Stimulated activated CD8-positive, alpha-beta memory T cell treated with anti-CD3 and anti-CD28 coated beads, Interleukin-12 subunit alpha, Interleukin-12 subunit beta, amount 100 ng/mL, for 4 hours (primary cell): ENCODE data around the gene WDFY4.

Experiments
- DNase-seq: peaks from one replicate; pipeline ENCODE4 v3.0.0-alpha.2; 2020; ENCODE audit warnings: low read depth

WDFY4 gene

GRCh38 chr10:48985621-48986158 is 301.0 kb downstream of the WDFY4 start:
- no peak for DNase-seq

GRCh38 chr10:48990226-48990625 is 305.6 kb downstream of the WDFY4 start:
- DNase-seq, result no peak

DNA sequence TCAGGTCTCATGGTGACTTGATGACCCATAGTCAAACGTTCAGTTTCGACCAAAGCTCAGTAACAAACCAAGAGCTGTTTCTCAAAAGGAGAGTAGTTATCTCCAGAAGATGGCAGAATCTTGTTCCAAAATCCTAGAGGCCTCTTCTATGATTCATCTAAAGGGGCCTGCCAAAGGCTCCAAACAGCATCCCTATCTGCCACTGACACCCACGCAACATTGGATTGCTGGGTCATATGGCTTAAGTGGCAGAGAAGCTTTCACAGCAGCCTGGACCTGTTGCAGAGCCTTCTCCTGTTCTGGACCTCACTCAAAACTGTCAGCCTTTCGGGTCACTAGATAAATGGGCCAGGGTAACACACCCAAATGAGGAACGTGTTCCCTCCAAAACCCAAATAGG is 309.0 kb downstream of the WDFY4 start:
- no peak for DNase-seq

DNA sequence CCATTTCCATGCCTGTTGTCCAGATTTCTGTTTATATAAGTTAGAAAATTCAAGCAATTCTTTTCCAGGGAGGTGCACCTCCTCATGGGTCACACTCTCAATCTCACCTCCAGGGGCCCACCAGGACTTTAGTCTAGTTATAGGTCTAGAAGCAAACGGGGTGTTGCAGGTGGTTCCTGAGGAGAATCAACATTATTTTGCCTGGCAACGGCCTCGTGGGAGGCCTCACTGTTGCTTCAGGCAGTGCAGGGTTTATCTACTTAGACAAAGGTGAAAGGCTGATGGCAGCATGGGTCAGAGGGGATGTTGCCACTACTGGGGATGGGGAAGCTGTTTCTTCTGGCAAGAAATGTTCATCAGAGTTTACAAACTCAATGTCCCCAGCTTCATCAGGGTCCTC is 311.7 kb downstream of the WDFY4 start:
- DNase-seq, result no peak

GRCh38 chr10:48999346-48999745 is 314.7 kb downstream of the WDFY4 start:
- DNase-seq, result no peak

- no peak for DNase-seq
Observed at GRCh38 chr10:49000437-49001398, 316.0 kb downstream of the WDFY4 start.

- DNase-seq, result no peak
Observed at GRCh38 chr10:49001402-49001801, 316.7 kb downstream of the WDFY4 start.

DNA sequence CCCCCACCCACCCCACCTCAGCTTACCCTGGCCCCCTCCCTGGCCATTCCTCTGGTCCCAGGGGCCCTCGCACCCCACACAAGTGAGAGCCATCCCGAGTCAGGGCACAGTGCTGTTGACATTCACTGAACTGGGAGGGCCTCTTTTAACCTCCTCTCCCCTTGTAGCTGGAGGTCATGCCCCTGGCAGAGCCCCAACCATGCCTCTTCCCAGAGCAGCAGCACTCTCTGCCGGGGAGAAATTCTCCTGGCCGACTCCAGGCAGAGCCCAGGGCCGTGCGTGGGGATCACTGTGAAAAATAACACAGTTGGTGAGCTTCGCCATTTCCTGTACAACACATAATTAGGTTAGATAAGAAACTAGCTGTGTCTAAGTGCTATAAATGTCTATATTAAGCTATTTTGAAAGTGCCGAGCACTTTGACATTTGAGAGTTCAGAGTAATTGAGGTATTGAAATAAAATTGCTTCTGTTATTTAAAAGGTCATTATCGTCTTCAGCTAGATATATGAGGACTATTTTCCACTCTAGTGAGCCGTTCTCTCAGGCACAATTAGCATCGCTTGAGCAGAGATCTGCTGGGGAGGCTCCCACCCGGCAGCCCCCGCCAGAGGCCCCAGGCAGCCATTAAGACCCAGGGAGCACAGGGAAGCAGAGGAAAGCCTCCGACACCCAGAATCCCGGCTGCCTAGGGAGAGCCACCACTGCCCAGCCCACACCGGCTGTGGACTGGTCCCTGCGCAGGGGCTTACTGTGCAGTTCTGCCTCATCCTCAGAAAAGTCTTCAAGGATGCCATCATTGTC is 317.4 kb downstream of the WDFY4 start:
- no peak for DNase-seq

DNA sequence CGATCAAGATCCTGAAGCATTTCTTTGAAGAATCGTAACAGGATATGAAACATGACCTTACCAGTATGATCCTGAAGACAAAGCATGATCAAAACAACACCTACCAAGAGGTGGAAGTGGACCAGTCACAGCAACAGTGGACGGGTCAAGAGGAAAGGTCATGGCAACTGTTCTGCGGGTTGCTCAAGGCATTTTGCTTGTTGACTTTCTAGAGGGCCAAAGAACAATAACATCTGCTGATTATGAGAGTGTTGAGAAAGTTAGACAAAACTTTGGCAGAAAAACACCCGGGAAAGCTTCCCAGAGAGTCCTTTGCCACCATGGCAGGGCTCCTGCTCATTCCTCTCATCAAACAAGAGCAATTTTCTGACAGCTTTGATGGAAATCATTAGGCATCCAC is 320.6 kb downstream of the WDFY4 start:
- DNase-seq, result no peak

GRCh38 chr10:49007129-49007528 is 322.5 kb downstream of the WDFY4 start:
- no peak for DNase-seq

DNA sequence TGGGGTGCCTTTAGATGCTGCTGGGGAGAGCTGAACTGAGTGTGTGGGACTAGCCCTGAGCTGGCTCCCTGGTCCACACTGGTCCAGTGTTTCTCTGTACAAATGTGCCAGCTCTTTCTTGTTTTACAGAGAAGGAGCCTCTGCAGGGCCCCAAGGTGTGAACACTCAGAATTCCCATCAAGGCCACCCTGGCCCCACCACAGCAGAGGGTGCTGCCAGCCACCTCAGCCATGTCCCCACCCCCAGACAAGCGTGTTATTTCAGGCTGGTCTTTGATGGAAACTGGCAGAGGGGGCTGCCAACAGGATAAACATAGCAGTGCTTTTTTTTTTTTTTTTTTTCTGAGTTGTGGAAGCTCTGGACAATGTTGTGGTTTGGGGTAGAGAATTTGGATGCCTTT is 323.4 kb downstream of the WDFY4 start:
- DNase-seq, result no peak

GRCh38 chr10:49008505-49009198 is 324.0 kb downstream of the WDFY4 start:
- no peak for DNase-seq

DNA sequence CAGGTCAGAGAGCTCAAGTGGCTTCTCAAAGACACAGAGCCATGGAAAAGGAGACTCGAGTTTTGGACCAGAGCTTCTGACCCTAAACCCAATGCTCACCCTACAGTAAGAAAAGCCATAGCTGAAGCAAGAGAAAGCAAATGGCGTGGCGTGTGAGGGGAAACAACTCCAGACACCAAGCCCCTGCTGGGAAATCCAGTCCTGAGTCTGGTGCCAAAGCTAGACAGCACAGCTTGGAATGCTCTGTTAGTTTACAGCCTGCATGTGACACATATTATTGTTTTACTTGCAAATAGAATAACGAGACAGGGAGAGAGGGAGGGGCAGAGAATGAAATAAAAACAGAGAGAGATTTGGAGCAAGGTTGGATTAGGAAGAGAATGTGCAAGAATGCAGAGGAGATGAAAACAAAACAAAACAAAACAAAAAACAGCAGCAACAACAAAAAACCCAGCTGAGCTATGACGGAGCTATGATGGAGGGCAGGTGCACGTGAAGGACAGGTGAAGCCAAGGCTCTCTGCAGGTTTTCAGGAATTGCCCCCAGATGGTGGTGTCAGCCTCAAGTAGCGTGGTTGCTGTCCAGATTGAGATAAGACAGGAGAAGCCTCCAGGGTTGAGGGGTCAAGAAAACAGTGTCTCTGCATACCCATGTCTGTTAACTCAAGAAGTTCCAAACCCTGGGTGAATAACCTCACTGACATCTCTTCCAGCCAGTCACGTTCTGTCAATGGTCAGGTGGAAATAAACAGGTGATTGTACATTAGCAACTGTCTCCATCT is 324.7 kb downstream of the WDFY4 start:
- DNase-seq, result no peak

DNA sequence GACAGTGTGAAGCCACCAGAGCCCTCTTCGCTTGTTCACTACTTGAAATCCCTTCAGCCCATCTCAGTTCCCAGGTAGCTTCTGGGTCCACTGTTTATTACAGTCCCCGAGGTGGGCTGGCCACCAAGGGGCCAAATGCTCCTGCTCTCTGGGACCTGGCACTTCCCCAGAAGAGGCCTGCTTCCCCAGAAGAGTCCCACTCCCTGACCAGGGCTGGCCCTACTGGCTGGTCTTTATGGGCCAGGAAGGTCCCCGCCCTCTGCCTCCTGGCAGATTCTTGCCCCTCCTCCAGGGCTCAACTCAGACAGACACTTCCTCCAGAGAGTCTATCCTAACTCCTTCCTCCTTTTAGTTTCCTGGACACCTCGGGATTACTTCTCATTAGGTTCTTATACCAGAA is 325.6 kb downstream of the WDFY4 start:
- no peak for DNase-seq

- DNase-seq, result no peak
Observed at GRCh38 chr10:49010865-49011264, 326.2 kb downstream of the WDFY4 start.

GRCh38 chr10:49011756-49012155 is 327.1 kb downstream of the WDFY4 start:
- DNase-seq, result no peak

GRCh38 chr10:49012603-49013002 is 327.9 kb downstream of the WDFY4 start:
- DNase-seq, result no peak

GRCh38 chr10:49015700-49016099 is 331.0 kb downstream of the WDFY4 start:
- no peak for DNase-seq

DNA sequence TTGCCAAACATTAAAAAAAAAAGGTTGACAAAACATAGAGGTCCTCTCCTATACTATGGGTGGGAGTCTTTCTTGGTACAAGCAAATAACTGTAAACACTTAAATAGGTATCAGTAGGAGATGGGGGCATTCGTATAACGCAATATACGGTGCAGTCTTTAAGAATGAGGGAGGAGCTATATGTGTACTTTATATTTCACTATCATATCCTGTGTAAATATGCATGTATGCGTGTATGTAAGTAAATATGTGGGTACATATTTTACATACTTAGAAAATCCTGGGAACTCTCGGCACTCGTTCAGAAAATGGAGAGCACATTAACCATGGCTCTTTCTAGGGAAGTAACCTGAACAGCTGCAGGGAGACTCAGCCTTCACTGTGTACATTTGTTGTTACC is 337.0 kb downstream of the WDFY4 start:
- DNase-seq, result no peak

- DNase-seq, result no peak
Observed at GRCh38 chr10:49023071-49023470, 338.4 kb downstream of the WDFY4 start.

- DNase-seq, result no peak
Observed at GRCh38 chr10:49023752-49024151, 339.1 kb downstream of the WDFY4 start.
